ENCODE measurements around the gene EGFR. TPM values are rescaled to one million over a fixed set of nuclear protein-coding genes. Genes with fewer than 3 reads are reported as not detected.

Gene EGFR
- polyA plus RNA-seq, 1 experiment: 62.6 TPM

GRCh38 chr7:55028011-55028410 lies 9.2 kb downstream of the EGFR start:
- Histone ChIP-seq H3K27ac (ENCODE audit: low read depth, low read length) (no peak overlapping the region), H3K27me3 (ENCODE audit: control insufficient read depth, insufficient read depth, low read length) (no peaks in the 10 kb centered on the region), H3K9me3 (ENCODE audit: control insufficient read depth, insufficient read depth, low read length) (no peaks in the 10 kb centered on the region), H3K4me3 (ENCODE audit: low read depth, low read length) (no peak overlapping the region)
- DNase-seq (ENCODE audit: low read depth, low spot score): no peak
- CTCF ChIA-PET: interaction anchor here (1.9 to 2.5 kb wide), 2 partner anchors 228 to 255 kb away, joined by 5 to 9 read pairs; no protein-coding TSS in a partner anchor
- POLR2A ChIA-PET: no interaction called here
- TF ChIP-seq CTCF (IDR thresholded peaks at IDR 0.05; ENCODE audit: low read depth, low read length): no peak

- Histone ChIP-seq H3K9me3 (ENCODE audit: control insufficient read depth, insufficient read depth, low read length) (no peaks in the 10 kb centered on the region), H3K27me3 (ENCODE audit: control insufficient read depth, insufficient read depth, low read length) (no peaks in the 10 kb centered on the region), H3K4me3 (ENCODE audit: low read depth, low read length) (no peak overlapping the region; the same call in 1 of the 2 replicates), H3K27ac (ENCODE audit: low read depth, low read length) (no peak overlapping the region)
- ChIA-PET CTCF (interaction anchor here (1.0 to 1.8 kb wide), 3 partner anchors 15 to 257 kb away, joined by 3 to 6 read pairs (median 5); no protein-coding TSS in a partner anchor), POLR2A (no interaction called here)
- no peak for TF ChIP-seq CTCF (IDR thresholded peaks at IDR 0.05; ENCODE audit: low read depth, low read length)
- no peak for DNase-seq (ENCODE audit: low read depth, low spot score)
Observed at GRCh38 chr7:55030314-55030713, 11.5 kb downstream of the EGFR start.

GRCh38 chr7:55031075-55031474 lies 12.3 kb downstream of the EGFR start:
- POLR2A ChIA-PET: no interaction called here
- no peak for TF ChIP-seq CTCF (IDR thresholded peaks at IDR 0.05; ENCODE audit: low read depth, low read length)
- Histone ChIP-seq H3K27ac (ENCODE audit: low read depth, low read length) (no peak overlapping the region), H3K27me3 (ENCODE audit: control insufficient read depth, insufficient read depth, low read length) (no peaks in the 10 kb centered on the region), H3K4me3 (ENCODE audit: low read depth, low read length) (no peak overlapping the region), H3K9me3 (ENCODE audit: control insufficient read depth, insufficient read depth, low read length) (no peaks in the 10 kb centered on the region)
- no peak for DNase-seq (ENCODE audit: low read depth, low spot score)
- CTCF ChIA-PET: interaction anchor here (1.0 to 1.8 kb wide), 3 partner anchors 14 to 258 kb away, joined by 3 to 6 read pairs (median 5); no protein-coding TSS in a partner anchor

- Histone ChIP-seq H3K27me3 (ENCODE audit: control insufficient read depth, insufficient read depth, low read length) (no peaks in the 10 kb centered on the region), H3K4me3 (ENCODE audit: low read depth, low read length) (no peak overlapping the region), H3K9me3 (ENCODE audit: control insufficient read depth, insufficient read depth, low read length) (no peaks in the 10 kb centered on the region), H3K27ac (ENCODE audit: low read depth, low read length) (no peak overlapping the region)
- DNase-seq (ENCODE audit: low read depth, low spot score): no peak
- ChIA-PET POLR2A (no interaction called here), CTCF (no interaction called here)
- TF ChIP-seq CTCF (IDR thresholded peaks at IDR 0.05; ENCODE audit: low read depth, low read length): no peak
Observed at GRCh38 chr7:55032069-55032699, 13.4 kb downstream of the EGFR start.

- Histone ChIP-seq H3K4me3 (ENCODE audit: low read depth, low read length) (no peak overlapping the region), H3K9me3 (ENCODE audit: control insufficient read depth, insufficient read depth, low read length) (no peaks in the 10 kb centered on the region), H3K27me3 (ENCODE audit: control insufficient read depth, insufficient read depth, low read length) (no peaks in the 10 kb centered on the region), H3K27ac (ENCODE audit: low read depth, low read length) (peak overlapping the region; percentile 12)
- POLR2A ChIA-PET: no interaction called here
- no peak for DNase-seq (ENCODE audit: low read depth, low spot score)
- CTCF ChIA-PET: interaction anchor here (1.4 kb wide), 1 partner anchor 259 kb away, joined by 4 read pairs; no protein-coding TSS in a partner anchor
- TF ChIP-seq CTCF (IDR thresholded peaks at IDR 0.05; ENCODE audit: low read depth, low read length): no peak
Observed at GRCh38 chr7:55033236-55033846, 14.5 kb downstream of the EGFR start.
